ENCODE measurements around the gene CLDN25.

Gene CLDN25

GRCh38 chr11:113779496-113779895 lies at the start of gene CLDN25:
TSS of gene CLDN25 (plus strand) at chr11:113779796. CDS start at chr11:113779796, 0 bp downstream.
- Histone ChIP-seq H3K4me3 (ENCODE audit: low read depth in 1 of 2, low read length in 2 of 2) (no peak within 1 kb of the TSS), H3K9ac (ENCODE audit: low read depth, low read length) (no peak within 1 kb of the TSS), H3K9me3 (ENCODE audit: insufficient read depth, low read length, severe bottlenecking) (no peaks in the 10 kb centered on the region), H3K4me2 (ENCODE audit: insufficient read depth, low read length) (no peak within 1 kb of the TSS), H2AFZ (ENCODE audit: low read depth, low read length) (no peak within 1 kb of the TSS; the same call in 1 of the 2 replicates), H4K20me1 (ENCODE audit: insufficient read depth, low read length) (no peaks in the 10 kb centered on the region), H3K4me1 (ENCODE audit: insufficient read depth, low read length) (peaks cover under 1% of the 10 kb centered on the region; the same call in 1 of the 2 replicates), H3K36me3 (ENCODE audit: insufficient read depth, low read length) (no peaks in the 10 kb centered on the region), H3K27me3 (ENCODE audit: insufficient read depth, low read length, poor library complexity) (peaks cover 19% of the 10 kb centered on the region), H3K79me2 (ENCODE audit: insufficient read depth, low read length) (no peaks in the 10 kb centered on the region), H3K27ac (ENCODE audit: low read length) (no peak within 1 kb of the TSS)
- DNase-seq = no peak
- ATAC-seq (ENCODE audit: insufficient read depth, low read depth) = no peak
- TF ChIP-seq EZH2 (IDR thresholded peaks at IDR 0.05; ENCODE audit: borderline replicate concordance, low read depth, low read length, severe bottlenecking) (no peak), CTCF (IDR thresholded peaks at IDR 0.05; ENCODE audit: borderline replicate concordance, extremely low read depth, low read length, poor library complexity, severe bottlenecking) (no peak)

- no peaks in the 10 kb centered on the region for H3K79me2 ChIP-seq (ENCODE audit: insufficient read depth, low read length)
- no peaks in the 10 kb centered on the region for H3K4me1 ChIP-seq (ENCODE audit: insufficient read depth, low read length)
- no peaks in the 10 kb centered on the region for H4K20me1 ChIP-seq (ENCODE audit: insufficient read depth, low read length)
- no peak overlapping the region for H2AFZ ChIP-seq (ENCODE audit: low read depth, low read length)
- no peak overlapping the region for H3K9ac ChIP-seq (ENCODE audit: low read depth, low read length)
- peaks cover 32% of the 10 kb centered on the region for H3K36me3 ChIP-seq (ENCODE audit: insufficient read depth, low read length)
- H3K9me3 ChIP-seq (ENCODE audit: insufficient read depth, low read length, severe bottlenecking) = no peaks in the 10 kb centered on the region
- TF ChIP-seq CTCF (IDR thresholded peaks at IDR 0.05; ENCODE audit: borderline replicate concordance, extremely low read depth, low read length, poor library complexity, severe bottlenecking) (peak; percentile 43), EZH2 (IDR thresholded peaks at IDR 0.05; ENCODE audit: borderline replicate concordance, low read depth, low read length, severe bottlenecking) (no peak)
- no peak overlapping the region for H3K27ac ChIP-seq (ENCODE audit: low read length)
- no peak overlapping the region for H3K4me2 ChIP-seq (ENCODE audit: insufficient read depth, low read length)
- ATAC-seq (ENCODE audit: insufficient read depth, low read depth) (no peak), DNase-seq (no peak)
- no peak overlapping the region for H3K4me3 ChIP-seq (ENCODE audit: low read depth in 1 of 2, low read length in 2 of 2)
- no peaks in the 10 kb centered on the region for H3K27me3 ChIP-seq (ENCODE audit: insufficient read depth, low read length, poor library complexity)
These were observed 48.5 kb upstream of the CLDN25 start for GRCh38 chr11:113730887-113731726.

GRCh38 chr11:113732092-113732491 lies 47.5 kb upstream of the CLDN25 start:
- no peak overlapping the region for H3K4me2 ChIP-seq (ENCODE audit: insufficient read depth, low read length)
- no peak overlapping the region for H2AFZ ChIP-seq (ENCODE audit: low read depth, low read length)
- no peak for ATAC-seq (ENCODE audit: insufficient read depth, low read depth)
- H3K27ac ChIP-seq (ENCODE audit: low read length) = no peak overlapping the region
- no peak for DNase-seq
- no peaks in the 10 kb centered on the region for H3K4me1 ChIP-seq (ENCODE audit: insufficient read depth, low read length)
- H3K9me3 ChIP-seq (ENCODE audit: insufficient read depth, low read length, severe bottlenecking) = no peaks in the 10 kb centered on the region
- peaks cover 42% of the 10 kb centered on the region for H3K36me3 ChIP-seq (ENCODE audit: insufficient read depth, low read length)
- no peaks in the 10 kb centered on the region for H3K27me3 ChIP-seq (ENCODE audit: insufficient read depth, low read length, poor library complexity)
- H3K9ac ChIP-seq (ENCODE audit: low read depth, low read length) = no peak overlapping the region
- H4K20me1 ChIP-seq (ENCODE audit: insufficient read depth, low read length) = no peaks in the 10 kb centered on the region
- no peak overlapping the region for H3K4me3 ChIP-seq (ENCODE audit: low read depth in 1 of 2, low read length in 2 of 2)
- H3K79me2 ChIP-seq (ENCODE audit: insufficient read depth, low read length) = no peaks in the 10 kb centered on the region
- TF ChIP-seq CTCF (IDR thresholded peaks at IDR 0.05; ENCODE audit: borderline replicate concordance, extremely low read depth, low read length, poor library complexity, severe bottlenecking) (no peak), EZH2 (IDR thresholded peaks at IDR 0.05; ENCODE audit: borderline replicate concordance, low read depth, low read length, severe bottlenecking) (no peak)
